Stimulated activated CD8-positive, alpha-beta memory T cell treated with anti-CD3 and anti-CD28 coated beads, Interleukin-4, amount 100 ng/mL, for 4 hours (primary cell): Measurements from ENCODE around the gene CLRN2.

ENCODE experiments used
- DNase-seq, 2 donors: peaks; one replicate each; pipeline ENCODE4 v3.0.0-alpha.2; 2020; ENCODE audit warnings: low read depth in 2 of 2, low spot score in 1 of 2

The CLRN2 gene

GRCh38 chr4:17514865-17515264 is at the start of gene CLRN2:
TSS of gene CLRN2 (plus strand) at chr4:17515165. CDS start at chr4:17515267, 102 bp downstream.
- no peak for DNase-seq

- no peak for DNase-seq
These were observed 46.2 kb upstream of the CLRN2 start for GRCh38 chr4:17468619-17469221.

- no peak for DNase-seq
These were observed 44.9 kb upstream of the CLRN2 start for GRCh38 chr4:17469931-17470674.

GRCh38 chr4:17475481-17475880 is 39.5 kb upstream of the CLRN2 start:
- DNase-seq = no peak

GRCh38 chr4:17476853-17477252 is 38.1 kb upstream of the CLRN2 start:
- DNase-seq = no peak

GRCh38 chr4:17477774-17478472 is 37.0 kb upstream of the CLRN2 start:
- no peak for DNase-seq

GRCh38 chr4:17480210-17480927 is 34.6 kb upstream of the CLRN2 start:
- DNase-seq = no peak

GRCh38 chr4:17480955-17481354 is 34.0 kb upstream of the CLRN2 start:
- DNase-seq = no peak

- DNase-seq = no peak
These were observed 32.2 kb upstream of the CLRN2 start for GRCh38 chr4:17482716-17483115.

- DNase-seq = no peak
These were observed 25.8 kb upstream of the CLRN2 start for GRCh38 chr4:17489123-17489522.

- no peak for DNase-seq
These were observed 25.2 kb upstream of the CLRN2 start for GRCh38 chr4:17489721-17490120.

- DNase-seq = no peak
These were observed 24.3 kb upstream of the CLRN2 start for GRCh38 chr4:17490575-17491059.

GRCh38 chr4:17491196-17491595 is 23.8 kb upstream of the CLRN2 start:
- DNase-seq = no peak

GRCh38 chr4:17492058-17492741 is 22.8 kb upstream of the CLRN2 start:
- no peak for DNase-seq

- no peak for DNase-seq
These were observed 22.1 kb upstream of the CLRN2 start for GRCh38 chr4:17492876-17493275.

- no peak for DNase-seq
These were observed 21.3 kb upstream of the CLRN2 start for GRCh38 chr4:17493619-17494018.

- DNase-seq = no peak
These were observed 20.4 kb upstream of the CLRN2 start for GRCh38 chr4:17494258-17495190.

GRCh38 chr4:17497890-17498523 is 17.0 kb upstream of the CLRN2 start:
- no peak for DNase-seq

GRCh38 chr4:17500574-17500973 is 14.4 kb upstream of the CLRN2 start:
- no peak for DNase-seq
